OCI-LY7 (cell line): Measurements from ENCODE around the gene UBE4B.

Experiments used
- EZH2phosphoT487 ChIP-seq: fragments of 200-600 bp; sonication (generic); IDR thresholded peaks from 2 replicates; pipeline ENCODE4 v1.6.1; 2018; ENCODE audit warnings: low read depth, borderline replicate concordance, mild to moderate bottlenecking, mixed run types, antibody characterized with exemption, low read length, moderate library complexity, mixed read lengths
- TF ChIP-seq, protein P1 (sequence below): fragments of 200-600 bp; sonication (generic); conservative IDR thresholded peaks from 2 replicates; pipeline ENCODE4 v1.5.1; 2014; ENCODE audit warnings: mild to moderate bottlenecking, antibody characterized with exemption, low read length, moderate library complexity, mixed read lengths

DNA sequence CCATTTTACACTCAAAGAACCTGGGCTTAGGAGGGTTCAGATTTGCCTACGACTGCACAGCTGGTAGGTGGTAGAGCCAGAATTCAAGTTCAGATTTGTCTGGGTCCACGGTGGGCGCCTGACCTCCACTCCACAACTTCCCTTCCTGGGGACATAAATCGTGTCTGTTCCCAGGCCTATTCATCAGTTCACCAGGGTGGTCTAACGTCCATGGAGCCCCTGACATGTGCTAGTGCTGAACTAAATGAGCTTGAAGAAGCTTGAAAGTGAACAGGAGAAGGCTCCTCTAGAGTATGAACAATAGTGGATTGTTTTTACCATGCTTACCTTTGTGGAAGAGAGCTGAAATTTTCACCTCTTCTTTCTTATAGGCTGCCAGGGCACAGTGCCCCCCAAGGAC is 145.1 kb downstream of the UBE4B start:
- TF ChIP-seq, protein P1, sequence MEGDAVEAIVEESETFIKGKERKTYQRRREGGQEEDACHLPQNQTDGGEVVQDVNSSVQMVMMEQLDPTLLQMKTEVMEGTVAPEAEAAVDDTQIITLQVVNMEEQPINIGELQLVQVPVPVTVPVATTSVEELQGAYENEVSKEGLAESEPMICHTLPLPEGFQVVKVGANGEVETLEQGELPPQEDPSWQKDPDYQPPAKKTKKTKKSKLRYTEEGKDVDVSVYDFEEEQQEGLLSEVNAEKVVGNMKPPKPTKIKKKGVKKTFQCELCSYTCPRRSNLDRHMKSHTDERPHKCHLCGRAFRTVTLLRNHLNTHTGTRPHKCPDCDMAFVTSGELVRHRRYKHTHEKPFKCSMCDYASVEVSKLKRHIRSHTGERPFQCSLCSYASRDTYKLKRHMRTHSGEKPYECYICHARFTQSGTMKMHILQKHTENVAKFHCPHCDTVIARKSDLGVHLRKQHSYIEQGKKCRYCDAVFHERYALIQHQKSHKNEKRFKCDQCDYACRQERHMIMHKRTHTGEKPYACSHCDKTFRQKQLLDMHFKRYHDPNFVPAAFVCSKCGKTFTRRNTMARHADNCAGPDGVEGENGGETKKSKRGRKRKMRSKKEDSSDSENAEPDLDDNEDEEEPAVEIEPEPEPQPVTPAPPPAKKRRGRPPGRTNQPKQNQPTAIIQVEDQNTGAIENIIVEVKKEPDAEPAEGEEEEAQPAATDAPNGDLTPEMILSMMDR: no peak
- TF ChIP-seq EZH2phosphoT487: no peak
